DOHH2 (cell line): ENCODE results near the gene BRINP3.

Experiments
- CTCF ChIP-seq: fragments of 200-600 bp; sonication (generic); IDR thresholded peaks from one replicate; pipeline ENCODE4 v1.5.1; 2014; ENCODE audit warnings: antibody characterized with exemption, mild to moderate bottlenecking, low read depth, low read length; ENCODE audit not compliant: poor library complexity, severe bottlenecking
- EZH2phosphoT487 ChIP-seq: fragments of 200-600 bp; sonication (generic); IDR thresholded peaks from 2 replicates; pipeline ENCODE4 v1.6.1; 2017; ENCODE audit warnings: borderline replicate concordance, mild to moderate bottlenecking, antibody characterized with exemption, low read length, moderate library complexity, mixed read lengths

- no peak for TF ChIP-seq CTCF
- TF ChIP-seq EZH2phosphoT487: no peak
These were observed 112.4 kb downstream of the BRINP3 start for GRCh38 chr1:190365283-190365682.
